HepG2 (cell line): ENCODE data around the gene VAMP2. TPM values are rescaled to one million over a fixed set of nuclear protein-coding genes. Genes with fewer than 3 reads are reported as not detected.

ENCODE experiments used
- ARNT ChIP-seq: fragments of 450-650 bp; IDR thresholded peaks from 2 replicates; pipeline ENCODE4 v1.6.1; 2017
- DMAP1 ChIP-seq: IDR thresholded peaks from 2 replicates; pipeline ENCODE4 v1.6.1; 2016
- HMG20B ChIP-seq: conservative IDR thresholded peaks from 2 replicates; pipeline ENCODE4 v1.6.1; 2016; ENCODE audit warnings: missing genetic modification reagents, missing compliant biosample characterization
- HNRNPUL1 ChIP-seq: fragments of 200-400 bp; formaldehyde crosslinking; IDR thresholded peaks from 2 replicates; pipeline ENCODE4 v1.6.1; 2017; ENCODE audit warnings: low read depth, mild to moderate bottlenecking, low read length, moderate library complexity
- KDM6A ChIP-seq: IDR thresholded peaks from 2 replicates; pipeline ENCODE4 v1.6.1; 2016; ENCODE audit warnings: low read depth
- SPEN ChIP-seq: sonication (generic); formaldehyde crosslinking; IDR thresholded peaks from 2 replicates; pipeline ENCODE4 v1.5.1; 2020; ENCODE audit warnings: low read depth, mild to moderate bottlenecking, missing genetic modification reagents
- TOE1 ChIP-seq: sonication (generic); formaldehyde crosslinking; IDR thresholded peaks from 2 replicates; pipeline ENCODE4 v1.4.0; 2020; ENCODE audit warnings: mild to moderate bottlenecking, missing genetic modification reagents
- ZBTB42 ChIP-seq: sonication (generic); formaldehyde crosslinking; IDR thresholded peaks from 2 replicates; pipeline ENCODE4 v1.5.0; 2020; ENCODE audit warnings: mild to moderate bottlenecking, missing genetic modification reagents
- ZFYVE20 ChIP-seq: sonication (generic); formaldehyde crosslinking; IDR thresholded peaks from 2 replicates; pipeline ENCODE4 v1.8.0; 2023; ENCODE audit warnings: low read depth, mild to moderate bottlenecking, moderate library complexity, missing genetic modification reagents, borderline replicate concordance
- ZNF251 ChIP-seq: sonication (generic); formaldehyde crosslinking; IDR thresholded peaks from 2 replicates; pipeline ENCODE4 v1.9.0; 2021; ENCODE audit warnings: mild to moderate bottlenecking, missing genetic modification reagents
- ZNF460 ChIP-seq: sonication (generic); formaldehyde crosslinking; IDR thresholded peaks from 2 replicates; pipeline ENCODE4 v1.5.1; 2020; ENCODE audit warnings: missing genetic modification reagents, mild to moderate bottlenecking, borderline replicate concordance
- ZNF484 ChIP-seq: sonication (generic); formaldehyde crosslinking; IDR thresholded peaks from 2 replicates; pipeline ENCODE4 v1.5.1; 2020; ENCODE audit warnings: mild to moderate bottlenecking, low read depth, missing genetic modification reagents, borderline replicate concordance
- ZZZ3 ChIP-seq: sonication (generic); formaldehyde crosslinking; IDR thresholded peaks from 2 replicates; pipeline ENCODE4 v1.4.0; 2020; ENCODE audit warnings: missing genetic modification reagents, mild to moderate bottlenecking, borderline replicate concordance
- polyA plus RNA-seq, 8 experiments: library from polyadenylated mRNA; depleted of rRNA in 3 of 8; stranded (reverse) in 7 of 8; unstranded in 1 of 8; fragments of >200 nt; fragmentation: Illumina TruSeq in 4 of 8; extraction: Trizol in 4 of 8; gene quantifications; 2 replicates each; pipeline versions ENCODE4 v1.2.1 to v1.2.3, GENCODE V29; 2011 to 2016; ENCODE audit warnings: low read depth in 4 of 8, missing spikeins in 1 of 8, mixed read lengths in 1 of 8; ENCODE audit not compliant: insufficient read depth in 1 of 8
- total RNA-seq, 5 experiments: library from RNA; depleted of rRNA; stranded (reverse); fragments of >200 nt; fragmentation: Illumina TruSeq; extraction: Trizol; gene quantifications; 2 replicates each; pipeline ENCODE4 v1.2.3, GENCODE V29; 2016; ENCODE audit warnings: low read depth in 1 of 5
- TF ChIP-seq, protein P1 (sequence below): sonication (generic); formaldehyde crosslinking; IDR thresholded peaks from 2 replicates; pipeline ENCODE4 v1.5.1; 2020; ENCODE audit warnings: mild to moderate bottlenecking, missing genetic modification reagents, moderate library complexity
- TF ChIP-seq, protein P2 (sequence below): sonication (generic); formaldehyde crosslinking; conservative IDR thresholded peaks from 2 replicates; pipeline ENCODE4 v1.5.0; 2020; ENCODE audit warnings: missing genetic modification reagents
- TF ChIP-seq, protein P3 (sequence below): IDR thresholded peaks from 2 replicates; pipeline ENCODE4 v1.6.1; 2016; ENCODE audit warnings: missing biosample characterization, missing genetic modification reagents, low read depth
- TF ChIP-seq, protein P4 (sequence below): fragments of 450-650 bp; IDR thresholded peaks from 2 replicates; pipeline ENCODE4 v1.6.1; 2017

VAMP2 gene
- total and polyA plus RNA-seq, 2 of the 13 experiments (the other 11 are each of a cell fraction or from before 2014, with no cell fraction given), result 3.9 to 17.2 TPM

DNA sequence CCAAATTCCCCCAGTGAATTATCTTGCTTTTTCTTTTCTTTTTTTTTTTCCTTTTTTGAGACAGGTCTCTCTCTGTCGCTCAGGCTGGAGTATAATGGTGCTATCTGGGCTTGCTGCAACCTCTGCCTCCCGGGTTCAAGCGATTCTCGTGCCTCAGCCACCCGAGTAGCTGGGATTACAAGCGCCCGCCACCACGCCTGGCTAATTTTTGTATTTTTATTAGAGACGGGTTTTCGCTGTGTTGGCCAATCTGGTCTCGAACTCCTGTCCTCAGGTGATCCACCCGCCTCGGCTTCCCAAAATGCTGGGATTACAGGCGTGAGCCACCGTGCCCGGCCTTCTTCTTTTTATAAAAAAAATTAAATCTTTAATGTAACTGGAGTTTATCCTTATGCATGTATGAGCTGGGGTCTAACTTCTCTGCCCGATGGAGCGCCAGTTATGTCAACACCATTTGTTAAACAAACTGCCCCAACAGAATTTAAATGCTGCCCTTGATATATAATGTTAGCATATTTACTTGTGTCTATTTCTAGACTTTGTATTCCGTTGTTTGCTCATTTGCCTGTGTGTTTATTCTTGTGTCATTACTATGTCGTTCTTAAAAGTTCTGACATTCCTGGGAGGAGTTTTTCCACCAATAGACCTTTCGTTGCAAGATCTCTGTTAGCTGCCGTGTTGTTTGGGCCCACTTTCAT is 48.2 kb upstream of the VAMP2 start (continued):
- TF ChIP-seq, protein P1, sequence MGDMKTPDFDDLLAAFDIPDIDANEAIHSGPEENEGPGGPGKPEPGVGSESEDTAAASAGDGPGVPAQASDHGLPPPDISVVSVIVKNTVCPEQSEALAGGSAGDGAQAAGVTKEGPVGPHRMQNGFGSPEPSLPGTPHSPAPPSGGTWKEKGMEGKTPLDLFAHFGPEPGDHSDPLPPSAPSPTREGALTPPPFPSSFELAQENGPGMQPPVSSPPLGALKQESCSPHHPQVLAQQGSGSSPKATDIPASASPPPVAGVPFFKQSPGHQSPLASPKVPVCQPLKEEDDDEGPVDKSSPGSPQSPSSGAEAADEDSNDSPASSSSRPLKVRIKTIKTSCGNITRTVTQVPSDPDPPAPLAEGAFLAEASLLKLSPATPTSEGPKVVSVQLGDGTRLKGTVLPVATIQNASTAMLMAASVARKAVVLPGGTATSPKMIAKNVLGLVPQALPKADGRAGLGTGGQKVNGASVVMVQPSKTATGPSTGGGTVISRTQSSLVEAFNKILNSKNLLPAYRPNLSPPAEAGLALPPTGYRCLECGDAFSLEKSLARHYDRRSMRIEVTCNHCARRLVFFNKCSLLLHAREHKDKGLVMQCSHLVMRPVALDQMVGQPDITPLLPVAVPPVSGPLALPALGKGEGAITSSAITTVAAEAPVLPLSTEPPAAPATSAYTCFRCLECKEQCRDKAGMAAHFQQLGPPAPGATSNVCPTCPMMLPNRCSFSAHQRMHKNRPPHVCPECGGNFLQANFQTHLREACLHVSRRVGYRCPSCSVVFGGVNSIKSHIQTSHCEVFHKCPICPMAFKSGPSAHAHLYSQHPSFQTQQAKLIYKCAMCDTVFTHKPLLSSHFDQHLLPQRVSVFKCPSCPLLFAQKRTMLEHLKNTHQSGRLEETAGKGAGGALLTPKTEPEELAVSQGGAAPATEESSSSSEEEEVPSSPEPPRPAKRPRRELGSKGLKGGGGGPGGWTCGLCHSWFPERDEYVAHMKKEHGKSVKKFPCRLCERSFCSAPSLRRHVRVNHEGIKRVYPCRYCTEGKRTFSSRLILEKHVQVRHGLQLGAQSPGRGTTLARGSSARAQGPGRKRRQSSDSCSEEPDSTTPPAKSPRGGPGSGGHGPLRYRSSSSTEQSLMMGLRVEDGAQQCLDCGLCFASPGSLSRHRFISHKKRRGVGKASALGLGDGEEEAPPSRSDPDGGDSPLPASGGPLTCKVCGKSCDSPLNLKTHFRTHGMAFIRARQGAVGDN (CRISPR knock-in tag), result no peak
- TF ChIP-seq DMAP1, result no peak; the same call in 1 of the 2 replicates
- TF ChIP-seq, protein P2, sequence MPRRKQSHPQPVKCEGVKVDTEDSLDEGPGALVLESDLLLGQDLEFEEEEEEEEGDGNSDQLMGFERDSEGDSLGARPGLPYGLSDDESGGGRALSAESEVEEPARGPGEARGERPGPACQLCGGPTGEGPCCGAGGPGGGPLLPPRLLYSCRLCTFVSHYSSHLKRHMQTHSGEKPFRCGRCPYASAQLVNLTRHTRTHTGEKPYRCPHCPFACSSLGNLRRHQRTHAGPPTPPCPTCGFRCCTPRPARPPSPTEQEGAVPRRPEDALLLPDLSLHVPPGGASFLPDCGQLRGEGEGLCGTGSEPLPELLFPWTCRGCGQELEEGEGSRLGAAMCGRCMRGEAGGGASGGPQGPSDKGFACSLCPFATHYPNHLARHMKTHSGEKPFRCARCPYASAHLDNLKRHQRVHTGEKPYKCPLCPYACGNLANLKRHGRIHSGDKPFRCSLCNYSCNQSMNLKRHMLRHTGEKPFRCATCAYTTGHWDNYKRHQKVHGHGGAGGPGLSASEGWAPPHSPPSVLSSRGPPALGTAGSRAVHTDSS (CRISPR knock-in tag), result no peak
- TF ChIP-seq KDM6A (CRISPR knock-in tag), result peak; percentile 60
- TF ChIP-seq, protein P3, sequence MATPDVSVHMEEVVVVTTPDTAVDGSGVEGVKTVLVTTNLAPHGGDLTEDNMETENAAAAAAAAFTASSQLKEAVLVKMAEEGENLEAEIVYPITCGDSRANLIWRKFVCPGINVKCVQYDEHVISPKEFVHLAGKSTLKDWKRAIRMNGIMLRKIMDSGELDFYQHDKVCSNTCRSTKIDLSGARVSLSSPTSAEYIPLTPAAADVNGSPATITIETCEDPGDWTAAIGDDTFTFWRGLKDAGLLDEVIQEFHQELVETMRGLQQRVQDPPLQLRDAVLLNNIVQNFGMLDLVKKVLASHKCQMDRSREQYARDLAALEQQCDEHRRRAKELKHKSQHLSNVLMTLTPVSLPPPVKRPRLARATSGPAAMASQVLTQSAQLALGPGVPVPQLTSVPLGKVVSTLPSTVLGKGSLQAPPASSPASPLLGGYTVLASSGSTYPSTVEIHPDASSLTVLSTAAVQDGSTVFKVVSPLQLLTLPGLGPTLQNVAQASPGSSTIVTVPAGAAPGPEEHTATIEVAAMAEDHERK (CRISPR knock-in tag), result no peak
- TF ChIP-seq SPEN (CRISPR knock-in tag), result no peak
- no peak for TF ChIP-seq ZZZ3 (CRISPR knock-in tag)
- no peak for TF ChIP-seq ARNT
- no peak for TF ChIP-seq ZFYVE20 (CRISPR knock-in tag)
- no peak for TF ChIP-seq ZNF484 (CRISPR knock-in tag)
- no peak for TF ChIP-seq ZNF251 (CRISPR knock-in tag)
- no peak for TF ChIP-seq ZBTB42 (CRISPR knock-in tag)
- 0 out of 2 replicates have a peak, but pooled peaks have one; percentile 19 for TF ChIP-seq HMG20B (CRISPR knock-in tag)
- no peak for TF ChIP-seq HNRNPUL1
- TF ChIP-seq, protein P4, sequence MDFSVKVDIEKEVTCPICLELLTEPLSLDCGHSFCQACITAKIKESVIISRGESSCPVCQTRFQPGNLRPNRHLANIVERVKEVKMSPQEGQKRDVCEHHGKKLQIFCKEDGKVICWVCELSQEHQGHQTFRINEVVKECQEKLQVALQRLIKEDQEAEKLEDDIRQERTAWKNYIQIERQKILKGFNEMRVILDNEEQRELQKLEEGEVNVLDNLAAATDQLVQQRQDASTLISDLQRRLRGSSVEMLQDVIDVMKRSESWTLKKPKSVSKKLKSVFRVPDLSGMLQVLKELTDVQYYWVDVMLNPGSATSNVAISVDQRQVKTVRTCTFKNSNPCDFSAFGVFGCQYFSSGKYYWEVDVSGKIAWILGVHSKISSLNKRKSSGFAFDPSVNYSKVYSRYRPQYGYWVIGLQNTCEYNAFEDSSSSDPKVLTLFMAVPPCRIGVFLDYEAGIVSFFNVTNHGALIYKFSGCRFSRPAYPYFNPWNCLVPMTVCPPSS, result no peak
- TF ChIP-seq TOE1 (CRISPR knock-in tag), result no peak
- peak; percentile 26; the same call in 1 of the 2 replicates for TF ChIP-seq ZNF460
